ENCODE data around the gene INTS14.

INTS14 gene

GRCh38 chr15:65610871-65611718, at the start of gene INTS14:
INTS14 (minus strand) TSS chr15:65611131; CDS start chr15:65607380, 3,751 bp downstream.
- DNase-seq: peak; percentile 86 to 90

GRCh38 chr15:65659502-65660052, 48.6 kb upstream of the INTS14 start:
- no peak for DNase-seq

GRCh38 chr15:65655457-65655856, 44.5 kb upstream of the INTS14 start:
- DNase-seq: no peak

- DNase-seq: no peak
Observed at GRCh38 chr15:65655026-65655425, 44.1 kb upstream of the INTS14 start.

GRCh38 chr15:65653801-65654521, 43.0 kb upstream of the INTS14 start:
- DNase-seq: no peak

GRCh38 chr15:65653341-65653740, 42.4 kb upstream of the INTS14 start:
- DNase-seq: no peak

GRCh38 chr15:65651831-65652749, 41.2 kb upstream of the INTS14 start:
- DNase-seq: no peak

GRCh38 chr15:65651042-65651322, 40.1 kb upstream of the INTS14 start:
- DNase-seq: no peak

- no peak for DNase-seq
Observed at GRCh38 chr15:65650312-65651041, 39.5 kb upstream of the INTS14 start.

GRCh38 chr15:65646486-65646885, 35.6 kb upstream of the INTS14 start:
- no peak for DNase-seq

- DNase-seq: no peak
Observed at GRCh38 chr15:65645392-65645791, 34.5 kb upstream of the INTS14 start.

GRCh38 chr15:65644282-65644681, 33.4 kb upstream of the INTS14 start:
- DNase-seq: no peak

GRCh38 chr15:65642594-65642993, 31.7 kb upstream of the INTS14 start:
- no peak for DNase-seq

- no peak for DNase-seq
Observed at GRCh38 chr15:65641768-65642475, 31.0 kb upstream of the INTS14 start.

GRCh38 chr15:65639509-65639908, 28.6 kb upstream of the INTS14 start:
- no peak for DNase-seq

- peak in 1 of 2 experiments; percentile 19 for DNase-seq
Observed at GRCh38 chr15:65638681-65639089, 27.8 kb upstream of the INTS14 start.

- no peak for DNase-seq
Observed at GRCh38 chr15:65638109-65638508, 27.2 kb upstream of the INTS14 start.

GRCh38 chr15:65634356-65634755, 23.4 kb upstream of the INTS14 start:
- DNase-seq: no peak

GRCh38 chr15:65633752-65634151, 22.8 kb upstream of the INTS14 start:
- no peak for DNase-seq

- DNase-seq: no peak
Observed at GRCh38 chr15:65632780-65633375, 21.9 kb upstream of the INTS14 start.

GRCh38 chr15:65631503-65631902, 20.6 kb upstream of the INTS14 start:
- no peak for DNase-seq
